GM18526 (cell line): Measurements from ENCODE around the gene PLXNA2.

ENCODE experiments used
- POLR2A ChIP-seq: IDR thresholded peaks from 3 replicates; pipeline ENCODE4 v1.6.1; 2011; ENCODE audit not compliant: insufficient read length; ENCODE audit errors: extremely low read depth

The PLXNA2 gene

DNA sequence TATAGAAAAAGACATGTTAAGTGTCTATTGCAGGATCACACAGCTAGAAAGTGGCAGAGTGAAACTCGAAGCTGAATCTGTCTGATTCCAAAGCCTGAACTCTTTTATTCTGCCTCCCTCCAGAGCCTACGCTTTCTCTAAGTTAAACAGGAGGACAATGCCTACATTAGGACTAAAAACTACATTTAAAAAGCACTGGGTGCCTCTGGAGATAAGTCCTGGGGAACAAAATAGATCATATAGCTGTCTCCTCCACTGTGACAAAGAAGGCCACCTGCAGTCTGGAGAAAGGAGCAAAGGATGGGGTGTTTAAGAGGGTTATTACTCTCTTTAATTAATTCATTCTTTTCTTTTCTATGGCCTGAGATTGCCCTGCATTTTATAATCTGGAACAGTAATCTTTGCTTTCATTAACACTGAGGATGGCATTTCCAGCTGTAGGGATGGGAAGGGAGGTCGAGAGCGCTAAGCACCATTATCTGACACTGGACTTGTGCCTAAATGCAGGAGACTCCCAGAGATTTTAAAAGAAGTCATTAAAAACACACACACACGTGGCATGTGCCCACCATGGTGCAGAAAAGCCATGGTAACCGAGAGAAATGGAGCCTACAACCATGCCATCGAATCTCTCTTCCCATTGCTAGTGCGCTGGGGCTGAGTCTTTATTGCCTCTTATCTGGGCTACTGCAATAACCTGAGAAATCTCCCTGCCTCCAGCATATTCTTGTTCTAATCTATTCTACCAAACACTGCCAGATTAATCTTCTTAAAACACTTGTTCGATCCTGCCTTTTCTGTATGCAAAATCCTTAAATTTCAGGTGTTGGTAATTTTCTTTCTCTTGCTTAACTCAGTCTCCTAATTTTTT, 92.2 kb downstream of the PLXNA2 start:
- TF ChIP-seq POLR2A = no peak

DNA sequence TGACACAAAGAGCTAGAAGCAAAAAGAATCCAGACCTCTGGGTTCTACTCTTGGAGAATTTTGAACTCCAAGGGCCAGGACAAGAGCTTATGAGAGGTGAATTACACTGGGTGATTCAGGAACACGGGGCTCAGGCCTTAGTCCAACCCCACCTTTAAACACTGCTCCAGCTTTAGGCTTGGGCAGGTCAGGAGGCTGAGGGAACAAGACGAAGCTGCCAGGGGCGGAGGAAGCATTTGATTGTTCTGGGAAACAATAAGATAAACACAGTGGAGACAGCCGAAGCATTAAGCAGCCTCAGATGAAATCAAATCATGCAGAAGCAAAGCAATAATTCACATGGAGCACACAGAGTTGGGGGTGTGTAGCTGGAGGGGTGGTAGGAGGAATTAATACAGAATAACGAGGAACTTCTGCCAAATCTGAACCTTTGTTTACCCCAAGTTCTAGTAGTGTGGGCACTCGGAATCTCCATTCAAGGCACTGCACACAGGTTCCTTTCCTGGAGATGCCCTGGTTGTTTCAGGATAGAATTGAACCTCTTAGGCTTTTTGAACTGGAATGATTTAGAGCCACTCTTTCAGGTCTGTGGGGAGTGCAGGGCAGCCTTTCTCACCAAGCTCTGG, 93.2 kb downstream of the PLXNA2 start:
- TF ChIP-seq POLR2A = no peak

DNA sequence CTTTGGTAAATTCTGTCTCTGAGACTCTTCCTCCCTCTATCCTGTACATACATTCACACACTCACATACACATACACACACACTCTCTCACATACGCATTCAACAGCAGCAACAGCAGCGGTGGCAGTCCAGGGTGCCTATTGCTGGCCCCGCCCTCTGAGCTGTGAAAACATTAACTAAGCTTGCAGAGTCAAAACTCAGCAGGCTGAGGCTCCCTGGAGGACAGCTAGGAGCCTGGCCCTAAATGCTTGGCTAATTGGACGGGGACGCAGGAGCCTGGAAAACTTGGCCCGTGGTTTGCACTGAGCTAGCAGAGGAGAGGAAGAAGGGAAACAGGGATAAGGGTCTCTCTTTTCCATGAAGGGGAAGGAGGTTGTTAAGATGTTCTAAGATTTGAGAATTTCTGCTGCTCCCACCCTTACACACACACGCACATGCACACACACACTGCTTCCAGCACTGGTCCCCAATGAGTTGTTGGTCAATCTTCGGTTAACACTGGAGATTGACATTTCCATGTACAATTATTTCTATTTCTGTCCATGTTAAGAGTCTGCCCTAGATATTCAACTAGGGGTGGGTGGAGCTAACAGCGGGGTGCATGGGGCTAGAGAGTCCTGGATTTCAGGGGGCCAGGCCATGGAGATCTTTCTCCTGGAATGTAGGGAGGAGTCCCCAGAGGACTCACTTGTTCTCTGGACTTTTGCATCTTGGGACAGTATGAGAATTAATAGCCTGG, 94.2 kb downstream of the PLXNA2 start:
- TF ChIP-seq POLR2A = no peak

DNA sequence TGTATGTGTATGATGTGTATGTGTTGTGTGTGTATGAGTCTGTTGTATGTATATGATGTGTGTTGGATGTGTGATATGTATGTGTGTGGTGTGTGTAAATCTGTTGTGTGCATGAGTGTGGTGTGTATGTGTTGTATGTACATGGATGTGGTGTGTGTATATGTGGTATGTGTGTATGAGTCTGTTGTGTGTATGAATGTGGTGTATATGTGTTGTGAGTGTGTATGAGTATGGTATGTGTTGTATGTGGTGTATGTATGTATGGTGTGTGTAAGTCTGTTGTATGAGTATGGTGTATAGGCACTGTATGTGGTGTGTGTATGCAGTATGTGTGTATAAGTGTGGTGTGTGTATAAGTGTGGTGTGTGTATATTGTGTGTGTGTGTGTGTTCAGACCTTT, 95.0 kb downstream of the PLXNA2 start:
- TF ChIP-seq POLR2A = no peak

DNA sequence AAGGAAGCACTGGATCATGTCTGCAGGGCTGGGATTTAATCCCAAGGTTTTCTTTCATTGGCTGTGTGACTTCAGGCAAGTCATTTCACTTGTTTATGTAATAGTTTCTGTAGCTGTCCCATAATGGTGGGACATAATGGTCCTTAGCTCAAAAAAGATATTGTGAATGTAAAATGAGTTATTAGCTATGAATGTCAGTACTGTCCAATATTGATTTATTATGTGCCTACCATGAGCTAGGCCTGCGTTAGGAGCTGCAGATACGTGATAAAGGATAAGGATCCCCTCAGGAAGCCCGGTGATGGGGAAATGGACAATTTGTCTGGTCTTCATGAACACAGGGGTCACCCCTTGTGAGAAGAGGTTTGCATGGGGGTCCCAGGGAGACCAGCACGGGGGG, 95.8 kb downstream of the PLXNA2 start:
- no peak for TF ChIP-seq POLR2A

DNA sequence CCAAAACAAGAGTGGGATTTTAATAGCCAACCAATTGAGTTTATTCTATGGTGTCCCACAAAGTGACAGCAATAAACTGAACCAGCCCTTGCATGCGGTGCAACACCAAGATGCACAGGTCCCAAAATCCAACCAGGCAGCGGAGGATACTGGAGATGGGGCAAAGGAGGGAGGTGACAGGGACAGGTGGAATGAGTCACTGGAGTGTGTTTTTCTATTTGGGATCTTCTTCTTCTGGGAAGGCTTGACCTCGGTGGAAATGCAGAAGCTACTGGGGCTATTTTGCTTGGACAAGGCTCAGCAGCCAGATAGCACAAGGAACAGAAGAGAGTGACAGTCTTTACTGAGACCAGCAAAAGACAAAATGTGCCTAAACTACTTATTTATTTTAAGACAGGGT, 97.5 kb downstream of the PLXNA2 start:
- no peak for TF ChIP-seq POLR2A

DNA sequence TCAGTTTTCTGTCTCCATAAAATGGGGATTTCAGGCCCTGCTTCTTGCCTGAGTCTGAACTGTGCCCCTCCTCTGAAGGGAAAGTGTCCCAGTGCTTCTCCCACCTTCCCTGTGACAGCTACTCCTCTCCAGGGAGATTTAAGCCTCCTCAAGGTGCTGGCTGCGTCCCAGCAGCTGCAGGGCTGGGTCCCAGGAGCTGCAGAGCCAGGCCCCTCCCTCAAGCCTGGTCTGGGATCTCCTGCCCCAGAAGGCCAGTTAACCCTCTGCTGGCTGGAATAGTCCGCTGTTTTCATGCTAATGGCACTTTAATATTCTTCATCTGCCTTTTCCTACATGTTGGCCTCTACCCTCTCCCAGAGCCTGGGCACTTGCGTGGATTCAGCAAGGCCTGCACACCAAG, 99.0 kb downstream of the PLXNA2 start:
- TF ChIP-seq POLR2A = no peak

DNA sequence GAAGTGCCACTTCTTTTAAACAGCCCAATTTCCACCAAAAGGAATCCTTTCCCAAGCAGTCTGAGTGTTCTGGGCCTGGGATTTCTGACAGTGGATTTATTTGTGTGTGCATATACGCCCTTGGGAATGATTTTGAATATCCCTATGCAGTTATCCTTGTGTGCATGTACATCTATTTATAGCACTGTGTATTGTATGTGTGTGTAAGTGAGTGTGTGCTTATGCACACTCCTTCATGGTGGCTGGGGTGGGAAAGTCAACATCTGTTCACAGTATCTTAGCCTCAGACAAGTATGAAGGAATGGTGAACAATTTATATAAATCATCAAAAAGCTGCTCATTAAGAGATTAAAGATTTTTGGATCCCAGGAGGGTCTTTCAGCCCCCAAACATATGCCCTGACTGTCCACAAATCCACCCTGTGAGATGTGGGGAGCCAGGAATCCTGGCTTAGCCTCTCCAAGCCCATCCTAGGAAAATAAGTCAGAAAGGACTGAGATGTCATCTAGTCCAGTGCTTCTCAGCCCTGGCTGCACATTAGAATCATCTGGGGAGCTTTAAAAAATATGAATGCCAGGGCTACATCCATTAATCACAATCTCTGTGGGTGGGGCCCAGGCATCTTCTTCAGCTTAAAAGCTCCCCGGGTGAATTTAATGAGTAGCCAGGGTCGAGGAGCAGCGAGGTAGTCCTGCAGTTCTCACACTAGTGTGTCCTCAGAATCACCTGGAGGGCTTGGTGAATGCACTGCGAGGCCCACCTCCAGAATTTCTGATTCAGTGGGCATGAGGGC, 101.4 kb downstream of the PLXNA2 start:
- no peak for TF ChIP-seq POLR2A

DNA sequence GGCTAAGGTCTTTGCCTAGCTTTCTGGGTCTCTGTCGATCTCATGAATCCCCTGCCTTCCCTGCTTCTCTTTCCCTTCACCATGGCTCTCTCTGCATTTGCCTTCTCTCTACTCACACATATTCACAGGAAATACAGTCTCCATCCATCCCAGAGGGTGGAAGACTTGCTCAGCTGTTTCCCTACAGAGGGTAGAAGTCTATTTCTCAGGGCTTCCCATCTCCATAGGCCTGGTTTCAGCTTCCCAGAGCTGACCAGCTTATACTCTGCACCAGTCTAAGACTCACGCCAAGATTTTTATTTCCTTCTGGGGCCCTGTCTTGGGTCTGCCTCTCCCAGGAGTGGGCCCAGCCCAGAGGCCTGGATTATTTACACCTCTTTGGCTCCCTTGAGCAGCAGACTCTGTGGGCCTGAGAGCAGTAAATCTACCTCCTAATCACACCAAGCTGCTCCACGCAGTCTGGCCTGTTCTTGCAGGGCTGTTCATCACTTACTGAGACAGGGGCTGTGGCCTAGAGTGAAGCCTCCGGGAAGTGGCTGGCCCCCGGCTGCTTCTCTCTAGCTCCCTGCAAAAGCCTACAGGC, 102.5 kb downstream of the PLXNA2 start:
- TF ChIP-seq POLR2A = no peak

DNA sequence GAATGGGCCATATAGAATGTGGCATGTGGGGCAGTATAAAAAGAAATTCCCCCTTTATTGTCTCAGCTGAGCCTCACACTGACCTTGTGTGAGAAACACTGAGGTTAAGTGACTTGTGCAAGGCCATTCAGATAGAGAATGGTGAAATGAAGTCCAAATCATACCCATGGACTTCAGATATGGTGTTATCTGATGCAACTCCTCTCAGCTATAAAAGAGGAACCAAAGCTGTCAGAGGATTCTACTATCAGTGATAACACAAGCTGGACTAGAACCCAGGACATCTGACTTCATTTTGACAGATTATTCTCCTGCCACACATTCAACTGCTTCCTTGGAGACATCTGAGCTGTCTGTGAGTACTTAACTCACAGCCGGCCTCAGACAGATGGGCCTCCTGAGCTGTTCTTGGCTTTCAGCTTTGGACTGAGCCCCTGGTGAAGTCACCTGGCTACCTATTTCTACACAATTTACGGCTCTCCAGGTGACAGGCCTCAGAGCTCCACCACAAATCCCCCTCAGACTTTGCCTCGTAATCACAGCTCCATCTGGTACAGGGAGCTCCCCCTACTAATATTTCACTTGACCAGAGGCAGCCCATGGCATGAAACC, 104.6 kb downstream of the PLXNA2 start:
- TF ChIP-seq POLR2A = no peak

DNA sequence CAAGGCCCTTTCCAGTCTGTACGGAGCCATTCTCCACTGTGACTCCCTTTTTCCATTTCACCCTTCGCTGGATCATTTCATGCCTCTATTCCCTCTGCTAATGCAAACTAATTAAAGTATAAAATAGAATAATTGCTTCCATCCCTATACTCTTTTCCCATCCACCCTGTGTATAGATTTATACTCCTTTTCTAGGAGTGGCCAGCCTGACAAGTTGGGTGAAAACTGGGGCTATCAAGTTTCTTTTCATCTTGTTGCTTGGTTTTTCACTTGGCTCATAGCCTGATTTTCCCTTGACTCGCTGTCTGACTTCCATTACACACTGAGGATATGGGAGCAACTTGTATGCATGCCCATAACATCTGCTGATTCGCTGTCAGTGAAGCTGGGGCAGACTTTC, 107.0 kb downstream of the PLXNA2 start:
- no peak for TF ChIP-seq POLR2A

DNA sequence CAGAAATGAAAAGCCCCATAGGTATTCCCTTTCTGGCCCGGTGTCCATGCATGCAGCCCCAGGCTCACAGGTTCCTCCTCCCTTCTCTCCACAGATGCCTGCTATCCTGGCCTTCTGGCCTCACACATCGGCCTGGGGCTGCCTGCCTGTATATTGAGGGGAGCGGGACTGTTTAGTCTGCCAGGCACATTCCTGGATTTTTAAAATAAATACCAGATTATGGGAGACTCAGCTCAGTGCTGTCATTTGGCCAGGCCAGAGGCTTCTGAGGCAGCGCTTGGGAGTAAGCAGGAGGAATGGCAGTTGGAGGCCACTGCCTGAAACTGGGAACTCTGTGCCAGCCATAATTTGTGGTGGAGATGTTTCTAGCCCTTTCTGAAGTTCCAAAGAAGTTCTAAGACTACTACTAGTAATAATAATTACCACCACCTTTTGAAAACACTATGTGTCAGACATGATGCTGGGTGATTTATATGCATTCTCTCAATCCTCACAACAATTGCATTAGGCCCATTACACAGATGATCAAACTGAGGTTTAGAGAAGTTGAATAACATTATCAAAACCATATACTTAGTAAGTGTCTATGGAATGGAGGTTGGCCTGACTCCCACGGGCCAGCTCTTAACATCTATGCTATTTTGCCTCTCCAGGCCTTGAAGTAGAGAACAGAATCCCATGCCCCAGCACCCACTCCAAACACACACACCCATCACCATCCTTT, 107.6 kb downstream of the PLXNA2 start:
- TF ChIP-seq POLR2A = no peak

DNA sequence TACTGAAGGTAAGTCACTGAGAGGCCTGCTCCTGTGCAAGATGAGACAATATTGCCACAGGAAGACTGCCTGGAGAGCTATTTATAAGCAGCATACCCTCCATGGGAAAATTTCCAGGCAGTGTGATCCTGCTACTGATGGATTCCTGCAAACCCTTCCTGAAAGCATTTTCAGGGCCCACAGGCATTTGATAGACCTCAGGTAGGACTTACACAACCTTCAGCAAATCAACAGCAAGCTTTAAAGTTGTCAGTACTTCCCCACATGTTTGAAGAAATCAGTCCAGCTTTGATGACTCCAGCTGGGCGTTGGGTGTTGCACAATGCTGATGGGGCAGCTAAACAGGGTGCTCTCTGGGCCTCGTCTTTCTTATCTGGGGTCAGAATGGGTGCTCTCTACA, 108.8 kb downstream of the PLXNA2 start:
- TF ChIP-seq POLR2A = no peak

DNA sequence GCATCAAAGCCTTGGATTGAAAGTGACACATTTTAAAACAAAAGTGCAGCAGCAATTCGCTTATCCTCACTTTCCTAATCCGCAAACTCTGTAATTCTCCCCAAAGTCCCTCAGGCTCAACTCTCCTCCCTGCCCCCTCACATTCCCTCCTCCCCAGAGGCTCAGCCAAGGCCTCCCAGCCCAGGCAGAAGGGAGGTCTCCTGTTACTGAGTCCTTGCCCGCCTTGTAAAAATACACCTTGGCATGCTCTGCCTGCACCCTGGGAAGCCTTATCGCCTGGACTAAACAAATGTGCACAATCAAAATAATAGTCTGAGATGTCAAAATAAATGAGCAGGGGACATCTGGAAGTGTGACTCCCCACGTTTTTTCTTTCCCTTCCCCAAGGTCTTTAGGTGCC, 109.7 kb downstream of the PLXNA2 start:
- no peak for TF ChIP-seq POLR2A
